Osteoblast (primary cell): ENCODE measurements around the gene APBA2. TPM values are rescaled to one million over a fixed set of nuclear protein-coding genes. Genes with fewer than 3 reads are reported as not detected.
A peak's percentile ranks its signal among the peaks of the same experiment; 100 is the strongest.

Experiments used
- DNase-seq: peaks from one replicate; pipeline ENCODE4 v3.0.0; 2011; ENCODE audit warnings: low spot score, mixed read lengths; ENCODE audit not compliant: insufficient read length; ENCODE audit errors: missing footprints
- H2AFZ ChIP-seq: 2 replicates; pipeline ENCODE4 v1.6.0; 2011; ENCODE audit warnings: mild to moderate bottlenecking, low read length
- H3K27ac ChIP-seq: 2 replicates; pipeline ENCODE4 v1.5.1; 2011; ENCODE audit warnings: mild to moderate bottlenecking, low read depth, low read length, moderate library complexity
- H3K27me3 ChIP-seq: 2 replicates; pipeline ENCODE4 v1.6.0; 2012; ENCODE audit warnings: mild to moderate bottlenecking, control low read depth, inconsistent platforms, low read length, moderate library complexity; ENCODE audit not compliant: insufficient read depth
- H3K36me3 ChIP-seq: 2 replicates; pipeline ENCODE4 v1.5.1; 2011; ENCODE audit warnings: mild to moderate bottlenecking, low read length, control low read depth, moderate library complexity; ENCODE audit not compliant: insufficient read depth
- H3K4me1 ChIP-seq: 2 replicates; pipeline ENCODE4 v1.5.1; 2011; ENCODE audit warnings: mild to moderate bottlenecking, low read length, control low read depth, moderate library complexity; ENCODE audit not compliant: insufficient read depth
- H3K4me2 ChIP-seq: 2 replicates; pipeline ENCODE4 v1.6.0; 2011; ENCODE audit warnings: mild to moderate bottlenecking, low read length; ENCODE audit not compliant: insufficient read depth
- H3K4me3 ChIP-seq: fragments of 200-600 bp; sonication (generic); 3 replicates; pipeline ENCODE4 v1.5.1; 2012; ENCODE audit warnings: mild to moderate bottlenecking, low read length, inconsistent platforms; ENCODE audit not compliant: insufficient read depth
- H3K79me2 ChIP-seq: 2 replicates; pipeline ENCODE4 v1.6.0; 2012; ENCODE audit warnings: mild to moderate bottlenecking, low read length, control low read depth, inconsistent platforms; ENCODE audit not compliant: insufficient read depth
- H3K9me3 ChIP-seq: 2 replicates; pipeline ENCODE4 v1.5.1; 2011; ENCODE audit warnings: low read depth, low read length, control low read depth
- H4K20me1 ChIP-seq: 2 replicates; pipeline ENCODE4 v1.6.0; 2012; ENCODE audit warnings: mild to moderate bottlenecking, low read length, control low read depth; ENCODE audit not compliant: insufficient read depth
- CTCF ChIP-seq: IDR thresholded peaks from 2 replicates; pipeline ENCODE4 v1.5.1; 2011; ENCODE audit warnings: mild to moderate bottlenecking, low read depth, low read length, moderate library complexity; ENCODE audit errors: extremely low read depth
- total RNA-seq: library from RNA; depleted of rRNA; stranded (reverse); fragments of >200 nt; gene quantifications from 2 replicates; pipeline ENCODE4 v1.2.3, GENCODE V29; 2012

The APBA2 gene
- total RNA-seq, 1 donor, result 6.2 TPM

- Histone ChIP-seq H3K9me3 (no peaks in the 10 kb centered on the region), H4K20me1 (no peaks in the 10 kb centered on the region), H3K4me2 (peak overlapping the region; percentile 65), H3K79me2 (no peaks in the 10 kb centered on the region), H3K27me3 (no peaks in the 10 kb centered on the region), H3K4me3 (peak overlapping the region; percentile 62), H3K4me1 (no peaks in the 10 kb centered on the region), H2AFZ (peak overlapping the region; percentile 62), H3K36me3 (no peaks in the 10 kb centered on the region), H3K27ac (no peak overlapping the region)
- peak; percentile 19 for TF ChIP-seq CTCF
- DNase-seq, result no peak
Measured at GRCh38 chr15:29115093-29115991, 229.6 kb downstream of the APBA2 start.

GRCh38 chr15:29116970-29117700 is 231.4 kb downstream of the APBA2 start:
- DNase-seq, result no peak
- no peaks in the 10 kb centered on the region for H3K9me3 ChIP-seq
- TF ChIP-seq CTCF, result no peak
- no peaks in the 10 kb centered on the region for H3K27me3 ChIP-seq
- H3K4me2 ChIP-seq, result no peak overlapping the region
- no peak overlapping the region for H3K27ac ChIP-seq
- no peaks in the 10 kb centered on the region for H4K20me1 ChIP-seq
- H3K79me2 ChIP-seq, result no peaks in the 10 kb centered on the region
- H3K4me3 ChIP-seq, result no peak overlapping the region
- no peaks in the 10 kb centered on the region for H3K36me3 ChIP-seq
- H2AFZ ChIP-seq, result no peak overlapping the region
- no peaks in the 10 kb centered on the region for H3K4me1 ChIP-seq

GRCh38 chr15:29117778-29118177 is 232.0 kb downstream of the APBA2 start:
- Histone ChIP-seq H3K27me3 (no peaks in the 10 kb centered on the region), H3K4me3 (no peak overlapping the region)

More at GRCh38 chr15:29117778-29118177, 232.0 kb downstream of the APBA2 start:
- H3K79me2 ChIP-seq, result no peaks in the 10 kb centered on the region
- H3K27ac ChIP-seq, result no peak overlapping the region
- no peaks in the 10 kb centered on the region for H4K20me1 ChIP-seq
- no peak for TF ChIP-seq CTCF
- H3K36me3 ChIP-seq, result no peaks in the 10 kb centered on the region
- H3K4me1 ChIP-seq, result no peaks in the 10 kb centered on the region
- no peak overlapping the region for H2AFZ ChIP-seq
- no peaks in the 10 kb centered on the region for H3K9me3 ChIP-seq
- DNase-seq, result no peak
- no peak overlapping the region for H3K4me2 ChIP-seq
